UCSD-AML1 (cell line): ENCODE measurements around the gene LRRFIP2.

Experiments
- DNase-seq: peaks from one replicate; lab custom pipeline; 2025; ENCODE audit not compliant: unreplicated experiment; lab: John Stamatoyannopoulos, UW

LRRFIP2 gene

DNA sequence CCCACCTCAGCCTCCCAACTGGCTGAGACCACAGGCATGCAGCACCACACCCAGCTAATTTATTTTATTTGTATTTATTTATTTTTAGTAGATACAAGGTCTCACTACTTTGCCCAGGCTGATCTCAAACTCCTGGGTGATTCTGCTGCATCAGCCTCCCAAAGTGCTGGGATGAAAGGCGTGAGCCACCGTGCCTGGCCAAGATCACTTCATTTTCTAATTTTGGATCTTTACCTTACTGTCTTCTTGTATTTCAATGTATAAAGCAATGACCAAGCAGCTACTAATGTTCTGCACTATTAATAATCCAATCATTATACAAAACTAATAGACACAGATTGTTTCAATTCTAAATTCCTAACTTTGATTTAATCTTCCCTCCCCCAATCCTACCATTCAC lies 56.2 kb downstream of the LRRFIP2 start:
- DNase-seq = no peak

DNA sequence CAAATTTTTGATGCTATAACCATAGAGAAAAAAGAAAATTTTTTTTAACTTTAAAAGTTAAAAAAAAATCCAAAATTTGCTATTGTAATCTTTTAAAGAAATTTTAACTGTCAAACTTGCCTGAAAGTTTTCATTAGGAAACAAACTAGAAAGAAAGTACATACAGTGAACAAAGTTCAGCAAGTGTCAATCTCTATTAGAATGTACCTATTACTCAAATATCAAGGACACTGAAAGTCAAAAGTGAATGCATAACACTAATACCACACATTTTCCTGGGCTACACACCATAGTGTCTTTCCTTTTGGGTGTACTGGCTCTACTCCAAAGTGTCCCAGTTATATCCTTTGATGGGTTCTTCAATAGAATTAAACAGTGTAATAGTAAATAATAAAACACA lies 56.8 kb downstream of the LRRFIP2 start:
- no peak for DNase-seq

DNA sequence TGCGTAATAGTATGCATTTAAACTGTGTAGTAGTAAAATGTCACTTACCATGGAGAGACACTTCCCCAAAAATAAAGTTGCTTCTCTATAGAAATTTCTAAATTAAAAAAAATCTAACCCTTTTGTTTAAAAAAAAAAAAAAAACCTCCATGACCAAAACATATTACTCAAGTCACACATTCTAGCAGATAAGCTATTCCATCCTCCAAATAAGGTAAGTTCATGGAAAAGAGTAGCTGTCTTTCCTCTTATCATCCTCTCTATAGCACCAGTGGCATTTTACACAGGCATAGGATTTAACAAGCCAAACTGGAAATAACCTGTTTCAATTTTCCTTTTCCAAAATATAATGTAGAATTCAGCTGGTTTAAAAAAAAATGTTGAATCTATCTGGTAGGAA lies 57.4 kb downstream of the LRRFIP2 start:
- no peak for DNase-seq

DNA sequence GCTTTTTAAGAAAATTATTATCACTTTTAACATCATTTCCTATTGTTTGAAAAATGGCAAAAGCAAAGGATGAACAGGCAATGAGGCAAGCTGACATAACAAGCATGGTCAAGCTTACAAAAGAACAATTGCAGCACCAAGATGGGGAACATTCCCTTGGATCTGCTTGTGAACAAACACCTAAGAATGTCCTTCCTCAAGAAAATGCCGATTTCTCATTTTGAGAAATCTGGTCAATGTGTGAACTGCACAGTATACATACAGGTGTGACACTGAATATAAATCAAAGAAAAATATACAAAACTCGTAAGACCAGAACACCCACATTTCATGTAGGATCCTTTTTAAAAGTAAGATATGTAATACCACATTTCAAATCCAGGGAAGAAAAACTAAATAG lies 58.9 kb downstream of the LRRFIP2 start:
- DNase-seq = no peak

DNA sequence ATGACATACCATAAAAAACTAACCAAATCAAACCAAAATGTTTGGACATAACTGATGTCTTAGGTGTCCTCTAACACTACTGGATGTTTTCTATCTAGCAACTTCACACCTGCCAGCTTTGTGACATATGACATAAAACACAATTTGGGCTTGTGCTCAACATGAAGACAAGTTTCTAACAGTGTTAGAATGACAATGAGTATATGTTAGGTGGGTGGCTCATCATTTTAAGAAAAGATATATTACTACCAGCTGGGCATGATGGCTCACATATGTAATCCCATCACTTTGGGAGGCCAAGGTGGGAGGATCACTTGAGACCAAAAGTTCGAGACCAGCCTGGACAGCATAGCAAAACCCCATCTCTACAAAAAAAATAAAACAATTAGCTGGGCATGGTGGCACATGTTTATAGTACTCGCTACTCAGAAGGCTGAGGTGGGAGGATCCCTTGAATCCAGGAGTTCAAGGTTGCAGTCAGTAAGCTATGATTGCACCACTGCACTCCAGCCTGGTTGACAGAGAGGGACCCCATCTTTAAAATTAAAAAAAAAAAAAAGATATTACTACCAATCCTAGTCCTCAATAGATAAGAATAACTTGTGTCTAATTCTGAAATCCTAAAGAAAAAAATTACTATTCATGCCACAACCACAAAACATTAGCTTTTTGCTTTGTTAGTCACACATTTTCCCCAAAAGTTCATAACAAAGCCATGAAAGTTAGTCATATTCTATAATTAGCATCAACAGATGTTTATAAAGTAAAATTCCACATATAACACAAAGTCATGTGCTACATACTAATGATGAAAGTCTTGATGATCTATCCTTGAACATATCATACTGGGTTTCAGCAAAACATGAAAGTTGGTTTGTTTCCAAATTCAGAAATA lies 59.9 kb downstream of the LRRFIP2 start:
- DNase-seq = no peak

DNA sequence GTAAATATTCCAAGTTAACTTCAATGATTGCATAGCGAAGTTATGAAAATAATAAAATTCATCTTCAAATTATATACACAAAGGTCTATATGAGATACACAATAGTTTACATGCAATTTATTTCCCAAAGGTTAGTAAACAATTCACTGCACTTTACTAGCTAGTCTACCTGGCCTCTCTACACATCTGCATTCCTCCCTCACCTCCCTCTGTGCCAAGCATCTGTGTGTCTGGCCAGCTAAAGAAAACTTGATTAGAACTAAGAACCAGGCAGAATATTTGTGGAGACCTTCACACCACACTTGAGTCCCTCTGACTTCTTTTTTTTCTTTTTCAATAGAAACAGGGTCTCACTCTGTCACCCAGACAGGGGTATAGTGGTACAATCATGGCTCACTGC lies 61.4 kb downstream of the LRRFIP2 start:
- no peak for DNase-seq

DNA sequence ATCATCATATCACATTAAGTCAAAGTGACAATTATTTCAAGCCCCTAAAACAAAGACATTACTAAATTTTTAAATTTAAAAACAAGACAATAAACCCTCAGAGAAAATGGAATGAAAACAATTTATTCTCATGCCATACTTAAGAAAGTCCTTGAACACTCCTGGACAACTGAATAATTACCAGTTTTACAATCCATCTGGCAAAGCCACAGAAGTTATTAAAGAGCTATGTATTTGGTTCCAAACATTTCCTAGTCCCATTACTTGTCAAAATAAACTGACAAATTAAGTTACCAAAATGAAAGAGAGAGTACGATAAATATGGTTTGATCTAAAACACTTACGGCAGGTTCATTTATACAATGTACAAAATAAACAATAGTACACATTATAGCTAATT lies 63.2 kb downstream of the LRRFIP2 start:
- DNase-seq = no peak

DNA sequence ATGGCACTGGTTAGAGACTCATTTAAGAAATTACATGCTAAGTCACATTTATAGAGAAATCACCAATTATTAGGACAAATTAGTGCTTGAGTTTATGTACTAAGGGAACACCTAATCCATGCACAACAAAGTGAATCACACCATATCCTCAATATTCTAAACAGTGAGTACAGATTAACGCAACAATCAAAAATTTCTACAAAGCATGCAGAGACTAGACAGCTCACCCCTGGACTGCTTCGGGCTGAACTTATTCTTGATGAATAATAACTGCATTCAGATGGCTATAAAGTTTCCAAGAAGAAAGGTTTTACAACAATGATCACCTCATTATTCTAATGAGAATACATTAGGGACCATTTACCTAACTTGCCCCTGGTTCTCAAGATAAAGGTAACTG lies 66.5 kb downstream of the LRRFIP2 start:
- DNase-seq = no peak

DNA sequence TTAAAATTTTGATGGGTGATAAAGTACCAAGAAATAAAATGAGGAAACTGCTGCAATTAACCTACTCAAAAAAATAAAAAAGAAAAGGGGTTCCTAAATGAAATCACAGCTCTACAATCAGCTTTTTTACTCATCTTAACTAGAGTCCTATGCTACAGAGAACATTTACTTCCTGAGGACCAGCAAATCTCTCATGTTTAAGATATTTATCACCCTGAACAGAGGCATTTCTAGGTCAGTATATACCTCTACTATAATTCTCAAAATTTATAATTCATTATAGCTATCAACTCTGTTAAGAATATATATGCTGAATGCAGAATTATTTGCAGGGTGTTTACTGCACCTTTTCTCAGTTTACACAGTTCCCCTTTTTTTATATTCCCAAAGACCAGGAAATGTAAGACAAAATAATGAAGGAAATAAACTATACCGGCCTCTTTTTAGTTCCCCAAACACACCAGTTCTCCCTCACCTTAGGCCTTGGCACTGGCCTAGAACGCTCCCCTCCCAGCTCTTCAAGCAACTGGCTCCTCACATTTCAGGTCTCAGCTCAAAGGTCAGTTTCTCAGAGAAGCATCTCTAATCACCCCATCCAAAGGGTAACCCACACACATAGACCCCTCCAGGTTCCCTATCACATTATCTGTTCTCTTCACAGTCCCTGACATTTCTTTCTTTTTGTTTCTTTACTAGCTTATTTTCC lies 71.1 kb downstream of the LRRFIP2 start:
- DNase-seq = no peak

DNA sequence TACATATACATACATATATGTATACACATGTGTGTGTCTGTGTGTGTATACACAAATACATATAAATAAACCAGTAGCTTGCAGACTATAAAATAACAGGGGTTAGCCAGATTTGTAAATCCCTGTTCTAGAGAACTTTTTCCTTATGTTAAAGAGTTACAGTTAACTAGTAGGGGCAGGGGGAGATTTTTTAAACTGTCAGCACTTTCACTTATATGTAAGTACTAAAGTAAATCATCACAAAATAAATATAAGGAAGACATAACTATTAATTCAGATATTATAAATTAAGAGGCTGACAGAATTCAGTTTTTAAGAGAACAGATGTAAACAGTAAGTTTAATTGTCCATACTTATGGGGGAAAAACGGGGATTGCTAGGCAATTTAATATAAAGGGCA lies 74.0 kb downstream of the LRRFIP2 start:
- DNase-seq = no peak

DNA sequence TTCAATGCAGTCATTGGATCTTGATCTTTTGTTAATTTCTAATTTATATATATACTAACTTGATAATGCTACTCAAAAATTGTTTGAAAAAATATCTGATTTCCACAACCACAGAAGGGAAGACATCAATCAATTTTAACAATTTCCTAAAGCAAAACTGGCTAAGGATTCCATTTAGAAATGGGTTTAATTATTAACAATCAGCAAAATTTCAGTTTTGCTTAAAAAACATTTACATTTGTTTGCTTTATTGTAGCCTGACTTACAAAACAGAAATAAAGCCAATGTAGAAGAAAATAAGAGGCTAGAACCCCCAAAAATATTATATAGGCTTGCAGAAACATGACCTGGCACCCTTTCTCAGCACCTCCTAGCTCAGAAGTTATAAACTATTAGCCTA lies 74.9 kb downstream of the LRRFIP2 start:
- DNase-seq = no peak

DNA sequence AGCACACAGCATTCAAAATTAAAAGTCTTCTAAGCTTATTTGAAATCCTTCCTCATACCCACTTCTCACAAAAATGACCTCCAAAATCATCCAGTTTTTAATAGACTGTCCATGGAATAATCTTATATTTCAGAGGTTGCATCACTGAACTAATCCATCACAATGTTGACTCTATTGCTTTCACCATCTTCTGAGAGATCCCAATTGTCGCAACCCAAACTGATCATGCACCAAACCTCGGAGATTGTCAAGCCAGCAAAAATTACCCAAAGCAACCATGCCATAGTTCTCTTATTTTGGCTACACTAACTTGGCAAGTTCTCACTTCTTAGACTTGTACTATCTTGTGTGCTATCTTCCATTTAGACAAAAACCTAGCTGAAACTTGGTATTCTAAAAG lies 75.5 kb downstream of the LRRFIP2 start:
- no peak for DNase-seq

DNA sequence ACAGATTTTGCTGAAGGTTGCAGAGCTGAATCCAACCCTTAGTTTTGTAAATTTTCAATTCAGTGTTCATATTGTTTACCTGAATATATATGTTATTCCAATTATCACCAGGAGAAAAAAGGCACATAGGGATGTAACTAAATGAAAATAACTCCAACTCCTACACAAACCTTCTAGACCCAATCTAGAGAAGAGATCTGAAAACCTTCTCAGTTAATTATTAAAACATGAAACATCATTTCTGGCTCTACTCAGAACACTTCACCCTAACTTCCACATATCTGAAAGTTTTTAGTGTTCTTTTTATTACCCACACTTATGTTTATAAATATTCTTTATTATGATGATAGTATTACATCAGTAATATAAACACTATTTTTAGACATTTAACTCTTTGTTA lies 76.6 kb downstream of the LRRFIP2 start:
- no peak for DNase-seq

DNA sequence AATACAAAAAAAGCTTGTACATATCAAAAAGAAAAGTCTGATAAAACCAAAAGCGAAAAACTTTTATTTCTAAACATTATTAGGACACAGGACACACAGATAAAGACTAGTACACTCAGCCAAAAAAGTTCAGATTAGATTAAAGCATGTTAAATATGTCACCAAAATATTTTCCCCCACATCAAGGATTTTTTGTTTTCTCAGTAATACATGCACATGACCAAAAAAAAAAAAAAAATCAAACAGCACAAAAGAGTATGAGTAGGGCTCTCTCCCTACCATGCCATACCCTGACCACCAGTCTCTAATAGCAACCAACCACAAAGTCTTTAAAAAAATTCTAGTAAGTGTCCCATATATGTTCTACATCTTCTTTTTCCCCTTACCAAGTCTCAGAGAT lies 77.4 kb downstream of the LRRFIP2 start:
- DNase-seq = no peak

DNA sequence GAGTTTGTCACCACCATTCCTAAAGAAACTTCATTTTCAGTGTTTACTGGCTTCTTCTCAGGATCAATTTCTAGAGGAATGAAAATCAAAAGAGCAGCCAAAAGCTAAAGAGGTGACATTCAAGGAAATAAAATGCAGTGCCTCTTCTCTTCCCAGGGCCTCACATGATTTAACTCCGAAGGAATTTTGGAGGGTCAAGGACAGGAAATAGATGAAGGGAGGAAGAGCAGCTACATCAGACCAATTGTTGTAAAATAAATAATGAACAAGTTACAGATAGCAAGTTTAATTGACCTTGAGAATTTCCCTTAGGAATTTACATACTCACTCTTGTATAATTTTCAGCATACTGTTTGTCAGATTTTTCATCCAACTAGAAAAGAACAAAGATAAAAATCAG lies 78.1 kb downstream of the LRRFIP2 start:
- DNase-seq = no peak

DNA sequence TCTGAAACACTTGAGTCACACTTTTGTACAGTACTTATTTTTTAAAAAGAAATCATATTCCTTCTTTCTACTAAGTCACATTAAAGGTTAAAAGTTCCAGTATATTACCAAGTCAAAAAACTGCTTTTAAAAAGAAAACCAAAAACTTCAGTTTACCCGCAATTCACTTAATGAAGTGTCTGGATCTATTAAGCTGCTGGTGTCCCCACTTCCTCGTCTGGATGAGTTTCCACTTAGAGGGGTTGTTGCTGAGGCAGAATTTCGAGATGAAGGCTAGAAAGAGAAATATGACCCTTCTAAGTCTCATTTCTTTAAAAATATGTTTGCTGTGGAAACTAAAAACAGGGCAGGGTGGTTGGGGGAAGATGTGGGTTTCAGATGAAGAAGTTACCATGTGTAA lies 79.7 kb downstream of the LRRFIP2 start:
- DNase-seq = no peak

DNA sequence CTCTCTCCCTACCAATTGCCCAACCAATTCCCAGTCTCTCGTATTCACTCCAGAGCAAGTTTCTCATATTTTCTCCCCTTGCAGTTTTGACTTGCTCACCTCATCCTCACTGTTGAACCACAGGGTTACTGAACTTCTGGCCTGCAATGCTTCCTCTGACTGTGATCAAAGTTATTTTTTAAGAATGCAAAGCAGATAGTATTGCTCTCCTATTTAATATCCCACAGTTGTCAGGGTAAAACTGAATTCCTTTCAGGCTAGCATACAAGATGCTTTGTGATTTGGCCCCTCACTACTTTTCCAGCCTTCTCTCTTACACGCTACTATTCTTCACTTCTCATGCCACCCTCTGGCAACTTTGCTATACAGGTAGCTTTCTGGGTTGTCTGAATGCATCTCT lies 80.9 kb downstream of the LRRFIP2 start:
- no peak for DNase-seq

DNA sequence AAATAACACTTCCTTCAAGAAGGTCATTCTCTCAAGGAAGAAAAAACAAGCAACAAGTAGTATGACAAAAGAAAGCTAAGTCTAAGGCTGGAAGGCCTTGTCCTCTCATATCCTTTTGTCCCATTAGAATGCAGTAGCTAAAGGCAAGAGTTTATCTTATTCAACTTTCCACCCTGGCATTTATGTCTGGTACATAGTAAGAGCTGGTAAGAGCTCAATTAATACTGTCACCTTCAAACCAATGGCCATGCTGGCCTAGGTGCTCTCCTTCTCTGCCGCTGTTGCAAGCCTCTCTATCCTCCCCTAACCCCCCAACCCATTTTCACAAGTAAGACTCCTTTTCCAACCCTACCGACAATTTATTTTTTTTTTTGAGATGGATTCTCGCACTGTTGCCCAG lies 81.9 kb downstream of the LRRFIP2 start:
- no peak for DNase-seq

DNA sequence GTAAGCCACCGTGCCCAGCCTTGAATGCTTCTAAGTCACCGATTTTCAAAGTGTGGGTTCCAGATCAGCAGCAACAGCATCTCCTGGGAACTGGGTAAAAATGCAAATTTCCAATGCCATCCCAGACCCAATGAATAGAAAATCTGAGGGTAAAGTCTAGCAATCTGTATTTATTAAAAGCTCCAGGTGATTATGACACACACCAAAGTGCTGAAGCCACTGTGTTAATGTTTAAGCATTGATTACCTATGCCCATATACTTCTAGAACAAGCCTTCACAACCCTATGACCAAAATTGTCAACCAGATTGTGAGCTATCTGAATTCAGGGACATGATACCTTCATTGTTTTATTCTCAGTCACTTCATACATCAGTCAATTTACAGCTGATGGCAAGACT lies 86.5 kb downstream of the LRRFIP2 start:
- DNase-seq = no peak

DNA sequence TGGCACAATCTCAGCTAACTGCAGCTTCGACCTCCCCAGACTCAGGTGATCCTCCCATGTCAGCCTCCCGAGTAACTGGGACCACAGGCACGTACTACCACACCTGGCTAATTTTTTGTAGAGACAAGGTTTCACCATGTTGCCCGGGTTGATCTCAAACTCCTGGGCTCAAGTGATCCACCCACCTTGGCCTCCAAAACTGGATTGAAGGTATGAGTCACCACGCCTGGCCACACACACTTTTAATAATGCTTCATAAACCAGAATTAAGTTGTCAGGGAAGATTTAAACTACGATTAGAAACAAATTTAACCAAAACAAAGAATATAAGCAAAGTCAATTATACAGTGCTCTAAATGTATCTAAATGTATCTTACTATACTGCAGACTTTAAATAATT lies 87.5 kb downstream of the LRRFIP2 start:
- DNase-seq = no peak

DNA sequence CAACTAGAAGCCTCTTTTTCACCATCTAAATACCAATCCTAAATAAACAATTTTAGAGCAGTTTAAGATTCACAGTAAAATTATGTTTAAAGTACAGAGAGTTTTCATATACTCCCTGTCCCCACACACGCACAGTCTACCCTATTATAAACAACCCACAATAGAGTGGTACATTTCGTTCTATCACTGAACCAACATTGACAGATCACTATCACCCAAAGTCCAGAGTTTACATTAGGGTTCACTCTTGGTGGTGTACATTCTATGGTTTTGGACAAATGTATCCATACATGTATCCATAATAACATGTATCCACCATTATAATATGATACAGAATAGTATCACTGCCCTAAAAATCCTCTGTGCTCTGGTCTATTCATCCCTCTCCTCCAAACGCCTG lies 92.1 kb downstream of the LRRFIP2 start:
- DNase-seq = no peak

DNA sequence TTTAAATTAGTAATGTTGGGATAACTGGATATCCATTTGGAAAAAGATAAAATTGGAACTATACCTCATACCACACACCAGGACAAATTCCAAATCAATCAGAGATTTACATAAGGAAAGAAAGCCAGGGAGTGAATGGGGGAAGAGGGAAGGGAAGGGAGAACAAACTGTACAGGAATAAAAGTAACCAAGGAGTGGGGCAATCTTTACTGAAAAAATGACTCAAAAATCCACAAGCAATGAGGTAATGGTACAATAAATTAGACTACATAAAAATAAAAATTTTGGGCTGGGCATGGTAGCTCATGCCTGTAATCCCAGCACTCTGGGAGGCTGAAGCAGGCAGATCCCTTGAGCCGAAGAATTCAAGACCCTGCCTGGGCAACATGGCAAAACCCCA lies 98.4 kb downstream of the LRRFIP2 start:
- DNase-seq = no peak

DNA sequence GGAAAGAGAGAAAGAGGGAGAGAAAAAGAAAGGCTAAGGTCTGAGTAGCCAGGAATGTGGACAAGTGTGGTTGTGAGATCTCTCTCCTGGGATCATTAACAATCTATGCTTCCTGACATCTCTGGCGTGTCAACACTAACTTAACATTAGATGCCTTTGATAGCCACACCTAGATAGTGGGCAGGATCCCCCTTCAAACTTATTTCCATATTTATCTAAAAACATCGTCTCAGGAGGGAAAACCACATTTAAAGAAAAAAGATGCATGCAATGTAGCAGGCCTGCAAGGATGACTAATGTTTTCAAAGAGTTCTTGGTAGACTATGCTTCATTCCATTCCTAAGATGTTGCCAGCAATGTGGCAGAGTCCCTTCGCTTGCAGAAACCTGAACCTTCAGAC lies 100.2 kb downstream of the LRRFIP2 start:
- no peak for DNase-seq
